ENCODE measurements around the gene CRIM1.

DNA sequence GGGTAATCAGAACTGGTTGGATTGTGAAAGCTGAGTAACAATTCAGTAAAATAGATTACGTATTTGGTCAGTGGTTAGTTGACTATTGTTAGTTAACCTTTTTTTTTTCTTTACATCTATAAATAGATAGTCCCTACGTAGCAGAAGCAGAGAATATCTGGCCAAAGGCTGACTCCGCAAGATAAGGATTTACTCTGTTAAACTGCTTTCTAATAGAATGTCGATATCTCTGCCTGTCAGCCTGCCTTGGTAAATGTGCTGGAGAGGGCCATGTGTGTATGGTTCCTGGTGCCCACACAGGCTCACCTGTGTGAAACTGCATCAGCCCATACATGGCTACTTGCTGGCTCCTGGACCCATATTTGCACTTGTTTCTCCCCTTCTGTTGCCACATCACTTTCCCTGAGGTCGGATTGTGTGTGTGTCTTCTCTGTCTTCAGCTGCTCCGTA is 94.4 kb downstream of the CRIM1 start:
- TF ChIP-seq EZH2phosphoT487 (IDR thresholded peaks at IDR 0.05; ENCODE audit: insufficient read depth, low read depth): no peak
- TF ChIP-seq EZH2 (IDR thresholded peaks at IDR 0.05; ENCODE audit: insufficient read depth, poor library complexity, severe bottlenecking): no peak

Measured in GM23248 (cell line).